Activated CD8-positive, alpha-beta memory T cell treated with anti-CD3 and anti-CD28 coated beads, Interleukin-2, amount 50 U/mL, for 1 hour (primary cell): Measurements from ENCODE around the gene COMMD6.

Experiments
- DNase-seq: peaks from one replicate; pipeline ENCODE4 v3.0.0-alpha.2; 2020; ENCODE audit errors: extremely low read depth

COMMD6 gene

DNA sequence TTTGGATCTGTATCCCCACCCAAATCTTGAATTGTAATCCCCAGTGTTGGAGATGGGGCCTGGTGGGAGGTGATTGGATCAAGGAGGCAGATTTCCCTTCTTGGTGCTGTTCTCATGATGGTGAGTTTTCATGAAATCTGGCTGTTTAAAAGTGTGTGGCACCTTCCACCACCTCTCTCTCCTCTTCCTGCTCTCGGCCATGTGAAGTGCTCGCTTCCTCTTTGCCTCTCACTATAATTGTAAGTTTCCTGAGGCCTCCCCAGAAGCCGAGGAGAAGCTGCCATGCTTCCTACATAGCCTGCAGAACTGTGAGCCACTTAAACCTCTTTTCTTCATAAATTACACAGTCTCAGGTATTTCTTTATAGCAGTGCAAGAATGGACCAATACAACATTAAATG is 15.7 kb downstream of the COMMD6 start:
- no peak for DNase-seq

GRCh38 chr13:75518439-75519088 is 19.1 kb downstream of the COMMD6 start:
- no peak for DNase-seq

- no peak for DNase-seq
Observed at GRCh38 chr13:75514080-75514995, 23.3 kb downstream of the COMMD6 start.

- no peak for DNase-seq
Observed at GRCh38 chr13:75513271-75513670, 24.4 kb downstream of the COMMD6 start.

DNA sequence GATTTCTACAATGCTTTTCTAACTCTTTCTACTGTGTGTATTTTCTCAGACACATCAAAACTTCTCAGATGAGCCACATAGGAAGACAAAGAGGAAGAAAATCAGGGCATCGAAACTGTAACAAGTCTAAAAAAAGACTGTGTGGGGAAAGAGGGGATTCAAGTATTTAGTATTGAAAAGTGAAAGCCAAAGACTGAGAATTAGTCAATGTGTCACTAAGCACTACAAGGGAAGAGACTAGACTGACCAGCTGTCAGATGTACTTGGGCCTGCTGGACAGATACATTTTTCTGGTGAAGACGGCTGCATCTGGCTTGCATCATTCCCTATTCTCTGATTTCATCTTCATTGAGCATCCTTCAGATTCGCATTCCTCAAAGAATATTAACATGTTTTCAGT is 25.4 kb downstream of the COMMD6 start:
- DNase-seq = no peak

DNA sequence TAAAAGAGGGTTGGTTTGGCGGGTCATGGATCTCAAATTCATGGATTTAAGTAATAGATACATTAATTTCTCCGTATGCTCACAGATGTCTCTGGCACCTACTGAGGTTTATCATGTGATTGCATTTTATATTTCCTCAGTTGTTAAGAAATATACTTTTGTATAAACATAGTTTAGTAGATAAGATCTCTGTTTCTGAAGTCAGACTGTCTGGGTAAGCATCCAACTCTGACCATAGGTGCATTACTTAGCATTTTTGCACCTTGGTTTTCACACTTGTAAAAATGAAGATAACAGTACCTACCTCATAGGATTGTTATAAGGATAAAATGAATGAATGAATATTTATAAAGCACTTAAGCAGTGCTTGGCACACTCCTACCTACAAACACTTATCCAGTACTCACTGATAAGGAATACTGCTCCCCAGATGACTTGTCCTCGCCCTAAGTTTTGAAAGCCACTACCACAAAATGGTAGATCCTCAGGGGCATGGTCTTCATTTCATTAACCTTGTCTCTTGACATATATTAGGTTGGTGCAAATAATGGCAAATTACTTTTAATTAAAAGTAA is 26.5 kb downstream of the COMMD6 start:
- DNase-seq = no peak

- no peak for DNase-seq
Observed at GRCh38 chr13:75508002-75508548, 29.6 kb downstream of the COMMD6 start.

DNA sequence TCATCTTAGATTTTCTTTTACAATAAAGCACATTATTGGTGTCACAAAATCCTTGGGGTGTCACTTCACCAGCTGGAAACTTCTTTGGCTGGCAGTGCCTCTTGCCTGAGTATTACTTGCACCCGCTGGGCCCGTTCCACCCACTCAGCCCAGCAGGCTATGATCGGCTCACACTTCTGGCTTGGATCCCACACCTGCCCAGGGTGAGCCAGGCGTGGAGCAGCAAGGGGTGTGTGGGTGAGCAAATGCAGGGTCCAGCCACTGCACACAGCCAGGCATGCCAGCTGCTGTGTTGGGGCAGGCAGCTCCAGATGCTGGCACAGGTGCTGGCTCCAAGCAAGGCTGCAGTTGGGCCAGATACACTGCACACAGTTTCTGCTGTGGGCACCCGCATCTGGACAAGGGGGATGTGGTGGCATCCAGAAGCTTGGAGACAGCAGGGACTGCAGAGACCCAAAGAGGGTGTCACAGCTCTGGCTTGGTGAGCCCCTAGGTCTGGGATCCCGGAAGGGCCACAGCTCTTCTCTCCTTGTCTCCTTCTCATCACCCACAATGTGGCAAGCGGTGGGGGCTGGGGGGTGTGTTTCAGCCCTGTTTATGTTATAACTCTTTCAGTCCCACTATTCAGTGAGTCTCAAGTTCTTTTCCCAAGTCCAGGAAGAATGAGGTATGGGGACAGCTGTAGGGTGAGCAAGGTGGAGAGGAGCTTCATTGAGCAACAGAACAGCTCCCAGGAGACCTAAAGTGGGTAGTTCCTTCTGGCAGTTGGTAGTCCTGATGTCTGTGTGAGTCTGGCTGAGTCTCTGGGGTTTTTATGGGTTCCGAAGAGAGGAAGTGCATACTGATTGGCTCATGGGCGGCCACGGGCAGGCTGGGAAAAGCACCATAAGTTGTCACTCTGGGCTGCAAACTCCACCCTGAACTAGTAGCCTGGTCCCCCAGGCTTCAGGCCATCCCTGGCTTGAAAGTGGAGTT is 30.3 kb downstream of the COMMD6 start:
- DNase-seq = no peak

- no peak for DNase-seq
Observed at GRCh38 chr13:75506018-75506417, 31.6 kb downstream of the COMMD6 start.

DNA sequence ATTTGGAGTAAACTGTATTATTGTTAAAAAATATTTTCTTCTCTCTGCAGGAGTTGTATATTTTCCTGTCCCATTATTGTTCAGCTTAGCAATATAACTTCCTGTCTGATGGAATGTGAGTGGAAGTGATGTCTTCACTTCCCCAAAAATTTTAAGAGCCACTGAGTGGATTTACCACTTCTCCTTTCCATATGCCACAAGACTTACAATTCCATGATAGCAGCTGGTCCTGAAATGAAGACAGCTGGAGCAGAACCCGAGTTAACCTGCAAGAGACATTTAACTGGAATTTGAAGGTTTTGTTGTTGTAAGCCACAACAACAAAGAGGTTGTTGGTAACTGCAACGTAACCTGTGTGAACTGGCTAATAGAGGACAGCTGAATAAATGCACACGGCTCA is 32.3 kb downstream of the COMMD6 start:
- no peak for DNase-seq

DNA sequence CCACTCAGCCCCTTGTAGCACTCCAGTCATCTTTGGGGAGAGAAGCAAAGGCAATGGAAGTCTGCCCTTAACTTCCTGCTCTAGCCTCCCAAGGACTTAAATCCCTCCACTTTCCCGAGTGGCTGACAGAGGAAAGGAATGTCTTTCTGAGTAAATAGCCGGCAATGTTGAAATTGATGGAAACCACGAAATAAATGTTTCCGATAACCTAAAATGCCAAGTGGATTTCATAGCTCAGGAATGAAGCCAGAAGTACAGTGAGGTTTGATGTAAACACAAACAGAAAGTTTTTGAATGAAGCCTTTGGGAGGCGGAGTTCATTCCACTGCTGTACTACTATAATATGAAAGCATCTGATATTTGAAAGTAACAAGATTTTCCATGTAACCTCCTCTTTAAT is 41.7 kb downstream of the COMMD6 start:
- DNase-seq = no peak

DNA sequence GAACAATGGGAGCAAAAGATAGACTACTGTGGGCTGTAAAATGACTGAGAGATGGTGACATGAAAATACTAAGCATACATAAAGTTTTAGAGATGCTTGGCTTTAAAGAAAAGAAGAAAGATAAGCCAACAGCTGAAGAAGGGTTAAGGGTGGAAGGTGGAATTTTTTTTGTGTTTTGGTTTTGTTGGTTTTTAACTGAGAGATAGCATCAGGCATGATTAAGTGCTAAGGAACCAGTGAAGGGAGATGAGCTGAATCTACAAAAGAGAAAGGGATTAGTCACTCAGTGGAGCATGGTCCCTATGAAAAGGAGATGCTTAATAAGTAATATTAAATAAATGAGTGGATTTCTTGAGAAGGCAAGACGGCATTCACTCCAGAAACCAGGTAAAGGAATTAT is 43.1 kb downstream of the COMMD6 start:
- DNase-seq = no peak

DNA sequence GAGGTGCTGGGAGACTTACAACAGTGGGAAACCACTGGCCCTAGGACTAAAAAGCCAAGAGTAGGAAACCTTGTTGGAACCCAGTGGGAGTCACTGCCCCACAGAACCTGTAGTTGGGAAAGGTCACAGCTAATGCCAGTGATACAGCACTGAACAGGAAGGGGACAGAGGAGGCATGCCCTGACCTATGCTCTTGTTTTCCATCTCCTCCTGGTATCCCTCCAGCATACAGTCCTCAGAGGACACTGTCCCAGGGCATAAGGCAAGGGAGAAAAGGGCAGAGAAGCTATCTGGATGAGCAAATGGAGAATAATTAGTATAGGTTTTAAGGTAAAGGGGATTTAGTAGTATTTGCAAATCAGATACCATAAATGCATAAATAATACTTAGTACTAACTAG is 44.5 kb downstream of the COMMD6 start:
- no peak for DNase-seq

DNA sequence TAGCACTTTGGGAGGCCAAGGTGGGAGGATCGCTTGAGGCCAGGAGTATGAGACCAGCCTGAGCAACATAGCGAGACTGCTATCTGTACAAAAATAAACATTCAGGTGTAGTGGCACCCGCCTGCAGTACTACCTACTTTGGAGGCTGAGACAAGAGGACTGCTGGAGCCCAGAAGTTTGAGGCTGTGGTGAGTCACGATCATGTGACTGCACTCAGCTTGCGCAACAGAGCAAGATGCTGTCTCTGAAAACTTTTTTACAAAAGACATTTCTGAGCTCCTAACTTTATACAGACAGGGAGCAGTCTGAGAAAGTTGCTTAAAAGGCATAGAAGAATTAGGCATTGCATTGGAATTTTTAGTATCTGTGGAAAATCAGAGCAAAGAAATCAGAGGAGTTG is 45.3 kb downstream of the COMMD6 start:
- no peak for DNase-seq

DNA sequence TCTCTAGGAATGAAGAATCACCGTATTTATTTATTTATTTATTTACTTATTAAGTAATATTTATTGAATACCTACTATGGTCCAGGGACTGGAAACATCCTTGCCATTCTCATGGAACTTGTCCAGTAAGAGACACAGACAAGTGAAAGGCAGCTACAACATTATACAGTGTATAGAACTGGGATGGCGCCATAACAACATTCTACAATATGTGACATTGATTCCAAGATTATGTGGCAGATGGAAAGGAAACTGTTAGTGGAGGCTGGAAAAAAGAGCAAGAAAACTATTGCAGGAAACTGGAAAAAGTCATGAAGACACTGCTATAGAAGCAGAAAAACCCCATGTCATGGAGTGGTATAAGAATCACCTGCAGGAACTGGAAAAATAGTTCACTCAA is 46.3 kb downstream of the COMMD6 start:
- no peak for DNase-seq

GRCh38 chr13:75489502-75490263 is 48.0 kb downstream of the COMMD6 start:
- no peak for DNase-seq

DNA sequence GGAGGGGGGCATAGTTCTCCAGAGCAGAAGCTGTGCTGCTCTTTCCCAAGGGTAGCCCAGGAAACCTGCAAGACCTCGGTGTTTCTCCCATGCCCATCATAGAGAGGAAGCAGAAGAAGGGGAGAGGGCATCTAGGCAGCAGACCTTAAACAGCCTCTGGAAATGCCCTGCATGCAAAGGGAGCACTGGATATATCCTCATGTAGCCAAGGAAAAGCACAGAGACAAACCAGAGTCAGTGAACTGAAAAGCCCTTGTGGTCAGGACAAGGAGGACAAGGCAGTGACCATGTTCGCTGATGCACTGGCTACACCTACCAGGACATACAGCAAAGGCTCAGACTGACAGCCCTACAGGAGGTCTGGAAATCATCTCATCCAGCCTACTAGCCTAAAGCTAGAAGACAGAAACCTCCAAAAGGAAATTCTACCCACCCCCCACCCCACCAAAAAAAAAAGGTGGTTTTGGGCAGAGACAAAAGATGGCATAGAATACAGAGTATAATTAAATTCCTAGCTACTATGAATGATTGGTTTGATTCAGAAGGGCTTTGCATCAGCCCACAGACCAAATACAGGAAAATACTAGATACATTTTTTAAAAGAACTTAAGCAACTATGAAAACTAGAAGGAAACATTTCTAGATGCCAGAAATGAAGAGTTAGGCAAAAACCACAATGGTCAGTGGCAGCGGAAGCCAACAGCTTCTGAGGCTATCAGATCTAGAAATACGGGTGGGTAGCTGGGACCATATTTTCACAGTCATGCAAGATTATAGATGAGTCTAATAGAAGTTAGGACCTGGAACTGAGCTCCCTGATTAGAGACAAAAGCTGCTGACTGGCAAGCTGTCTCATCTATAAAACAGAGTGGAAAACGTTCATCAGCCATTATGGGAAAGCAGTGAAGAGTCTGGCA is 51.2 kb downstream of the COMMD6 start:
- no peak for DNase-seq

- DNase-seq = no peak
Observed at GRCh38 chr13:75485286-75486062, 52.2 kb downstream of the COMMD6 start.

- no peak for DNase-seq
Observed at GRCh38 chr13:75482820-75483079, 54.9 kb downstream of the COMMD6 start.
